ENCODE data around the gene ZC3HAV1L.
A peak's percentile ranks its signal among the peaks of the same experiment; 100 is the strongest.
"Not testable (repeated sequence)": the region's sequence is repeated elsewhere in the genome, so short reads cannot be mapped to it uniquely, and the experiment has no call there.

The ZC3HAV1L gene

DNA sequence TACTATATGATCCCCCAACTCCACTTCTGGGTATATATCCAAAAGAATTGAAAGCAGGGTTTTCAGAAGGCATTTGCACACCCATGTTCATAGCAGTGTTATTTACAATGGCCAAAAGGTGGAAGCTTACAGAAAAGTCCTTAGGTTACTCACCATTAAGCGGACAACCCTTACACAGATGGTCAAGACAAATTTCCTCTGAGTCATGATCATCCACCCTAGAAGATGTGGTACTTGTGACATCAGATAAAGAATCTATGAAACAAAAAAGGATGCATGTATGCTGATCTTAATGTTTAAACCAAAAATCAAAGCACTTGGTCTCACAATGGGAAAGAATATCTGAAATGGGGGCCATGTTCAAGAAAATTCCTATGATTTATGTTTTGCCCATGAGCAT, 42.6 kb upstream of the ZC3HAV1L start:
- TF ChIP-seq CTCF (IDR thresholded peaks at IDR 0.05; ENCODE audit: low read depth, low read length), result no peak
- in situ Hi-C loops (cut with HindIII; ENCODE audit: low sequenced_read_pairs), result no loop called here
- DNase-seq (ENCODE audit: low read depth, low spot score), result no peak
- no peak overlapping the region for H3K4me3 ChIP-seq (ENCODE audit: low read depth, low read length)

GRCh38 chr7:139077706-139078105, 41.9 kb upstream of the ZC3HAV1L start:
- H3K4me3 ChIP-seq (ENCODE audit: low read depth, low read length); DNase-seq (ENCODE audit: low read depth, low spot score); in situ Hi-C loops (cut with HindIII; ENCODE audit: low sequenced_read_pairs): not testable (repeated sequence)

DNA sequence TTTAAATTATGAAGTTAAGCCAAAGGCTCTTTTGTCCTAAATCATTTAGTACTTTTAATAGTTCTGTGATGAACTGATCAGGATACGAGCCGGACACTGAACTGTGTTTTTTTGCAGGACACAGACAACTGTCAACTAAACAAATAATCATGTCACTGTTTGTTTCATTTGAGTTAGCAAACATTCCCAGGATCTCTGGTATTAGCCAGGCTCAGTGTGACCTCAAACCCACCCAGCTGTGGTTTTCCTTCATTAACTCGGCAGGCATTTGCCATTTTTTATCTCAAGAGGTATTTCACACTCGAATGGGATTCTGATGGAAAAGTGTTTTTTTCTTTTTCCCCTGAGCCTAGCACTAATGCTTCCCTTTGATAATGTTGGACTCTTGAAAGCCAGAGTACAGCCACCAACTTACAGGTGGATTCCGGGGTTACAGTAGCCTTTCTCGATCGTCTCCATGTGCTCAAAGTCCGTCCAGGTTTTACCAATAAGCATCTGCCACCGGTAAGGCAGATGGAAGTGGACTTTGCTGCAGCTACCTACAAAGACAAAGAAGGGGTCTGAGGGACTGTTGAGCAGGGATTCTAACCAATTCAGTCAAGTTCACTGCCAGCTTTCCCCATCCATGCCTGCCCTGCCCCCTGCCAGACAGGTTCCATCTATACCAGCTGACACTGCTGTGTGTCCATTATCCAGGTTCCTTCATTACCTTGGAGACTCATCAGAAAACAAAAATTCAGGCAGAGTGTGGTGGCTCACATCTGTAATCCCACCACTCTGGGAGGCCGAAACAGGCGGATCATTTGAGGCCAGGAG, 40.2 kb upstream of the ZC3HAV1L start:
- in situ Hi-C loops (cut with HindIII; ENCODE audit: low sequenced_read_pairs), result no loop called here

DNA sequence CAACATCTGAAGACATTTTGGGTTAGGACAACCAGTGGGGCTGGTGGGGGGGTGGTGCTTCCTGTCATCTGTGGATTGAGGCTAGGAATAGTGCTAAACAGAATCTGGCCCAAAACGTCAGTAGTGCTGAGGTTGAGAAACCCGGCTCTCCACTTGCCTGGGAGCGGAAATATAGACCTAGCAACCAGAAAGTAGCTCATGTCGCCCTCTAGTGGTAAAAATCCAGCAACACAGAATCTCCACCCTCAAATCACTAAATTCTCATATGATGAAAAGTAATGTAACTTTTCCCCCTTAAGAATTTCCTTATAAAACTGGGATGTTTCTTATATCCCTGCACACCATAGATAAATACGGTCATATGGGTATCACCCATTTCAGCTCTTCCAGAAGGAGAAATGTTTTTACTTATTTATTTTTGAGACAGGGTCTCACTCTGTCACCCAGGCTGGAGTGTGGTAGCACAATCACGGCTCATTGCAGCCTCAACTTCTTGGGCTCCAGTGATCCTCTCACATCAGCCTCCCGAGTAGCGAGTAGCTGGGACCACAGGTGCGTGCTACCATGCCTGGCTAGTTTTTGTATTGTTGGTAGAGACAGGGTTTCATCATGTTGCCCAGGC, 39.3 kb upstream of the ZC3HAV1L start:
- in situ Hi-C loops (cut with HindIII; ENCODE audit: low sequenced_read_pairs), result no loop called here
- no peak overlapping the region for H3K4me3 ChIP-seq (ENCODE audit: low read depth, low read length)
- peak; percentile 74 for TF ChIP-seq CTCF (IDR thresholded peaks at IDR 0.05; ENCODE audit: low read depth, low read length)
- DNase-seq (ENCODE audit: low read depth, low spot score), result peak; percentile 78

More for the DNA sequence above, 40.2 kb upstream of the ZC3HAV1L start:
- H3K4me3 ChIP-seq (ENCODE audit: low read depth, low read length), result no peak overlapping the region
- DNase-seq (ENCODE audit: low read depth, low spot score), result no peak
- TF ChIP-seq CTCF (IDR thresholded peaks at IDR 0.05; ENCODE audit: low read depth, low read length), result no peak

DNA sequence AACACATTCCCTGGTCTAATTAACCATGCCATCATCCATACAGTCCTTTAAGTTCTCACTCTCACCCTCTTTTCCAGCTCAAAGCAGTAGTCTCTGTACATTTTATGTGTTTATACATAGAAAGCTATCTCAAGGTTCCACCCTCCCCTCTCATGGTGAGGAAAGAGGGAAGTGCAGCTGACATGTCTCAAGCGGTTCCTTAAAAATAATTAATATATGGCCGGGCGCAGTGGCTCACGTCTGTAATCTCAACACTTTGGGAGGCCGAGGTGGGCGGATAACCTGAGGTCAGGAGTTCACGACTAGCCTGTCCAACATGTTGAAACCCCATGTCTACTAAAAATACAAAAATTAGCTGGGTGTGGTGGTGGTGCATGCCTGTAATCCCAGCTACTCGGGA, 37.0 kb upstream of the ZC3HAV1L start:
- DNase-seq (ENCODE audit: low read depth, low spot score), result no peak
- in situ Hi-C loops (cut with HindIII; ENCODE audit: low sequenced_read_pairs), result no loop called here
- TF ChIP-seq CTCF (IDR thresholded peaks at IDR 0.05; ENCODE audit: low read depth, low read length), result no peak
- H3K4me3 ChIP-seq (ENCODE audit: low read depth, low read length), result no peak overlapping the region

DNA sequence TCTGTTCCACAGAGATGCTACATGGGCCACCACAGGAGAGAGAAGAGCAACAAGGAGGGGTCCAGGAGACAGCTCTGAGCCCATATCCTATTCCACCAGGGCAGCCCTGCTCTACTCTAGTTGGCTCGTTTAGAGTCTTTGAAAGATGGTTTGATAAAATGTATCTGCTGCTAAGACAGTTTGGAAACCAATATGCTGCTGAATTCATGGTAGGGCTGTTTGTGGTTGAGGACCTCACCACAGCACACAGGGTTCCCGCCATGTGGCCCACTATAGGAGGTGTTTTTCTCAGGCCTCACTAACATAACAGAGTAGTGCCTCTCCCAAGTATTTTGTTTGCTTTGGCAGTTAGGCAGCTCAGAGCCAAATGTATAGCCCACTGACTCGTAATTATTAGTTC, 35.8 kb upstream of the ZC3HAV1L start:
- DNase-seq (ENCODE audit: low read depth, low spot score), result no peak
- no peak overlapping the region for H3K4me3 ChIP-seq (ENCODE audit: low read depth, low read length)
- in situ Hi-C loops (cut with HindIII; ENCODE audit: low sequenced_read_pairs), result no loop called here
- TF ChIP-seq CTCF (IDR thresholded peaks at IDR 0.05; ENCODE audit: low read depth, low read length), result no peak
